GM21528 (cell line): ENCODE data around the gene TSPAN18.

ENCODE experiments used
- ATAC-seq: cut with Tn5 transposase; IDR thresholded peaks from one replicate; pipeline ENCODE4 v1.9.1; 2021; ENCODE audit warnings: mild to moderate bottlenecking, moderate library complexity; ENCODE audit not compliant: unreplicated experiment, low FRiP score

TSPAN18 gene

DNA sequence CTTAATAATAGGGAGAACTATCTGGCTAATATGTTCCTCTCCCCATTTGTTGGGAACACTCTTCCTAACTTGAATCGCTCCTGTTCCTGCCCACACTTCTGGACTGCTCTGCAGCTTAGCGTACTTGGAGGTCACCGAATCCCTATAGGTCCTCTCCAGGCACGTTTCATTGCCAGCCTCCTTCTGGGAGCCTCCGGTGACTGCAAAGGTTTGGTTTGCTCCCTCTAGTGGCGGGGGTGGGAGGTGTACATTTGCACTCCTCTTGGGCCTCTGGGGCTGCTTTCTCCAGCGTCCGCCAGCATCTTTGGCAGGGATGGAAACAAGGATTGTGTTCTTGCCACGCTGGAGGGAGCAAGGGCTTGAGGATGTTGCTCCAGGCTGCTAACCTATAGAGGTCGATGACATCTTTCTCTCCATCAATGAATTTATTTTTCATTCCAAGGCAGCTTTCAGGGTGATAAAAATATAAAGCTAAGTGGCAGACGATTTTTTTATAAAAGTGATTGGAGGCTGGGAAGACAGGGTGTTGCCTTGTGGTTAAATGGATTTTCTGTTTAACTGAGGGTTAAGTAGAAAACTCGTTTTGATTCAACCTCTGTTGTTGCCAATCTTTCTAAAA lies 48.7 kb downstream of the TSPAN18 start:
- ATAC-seq: no peak

DNA sequence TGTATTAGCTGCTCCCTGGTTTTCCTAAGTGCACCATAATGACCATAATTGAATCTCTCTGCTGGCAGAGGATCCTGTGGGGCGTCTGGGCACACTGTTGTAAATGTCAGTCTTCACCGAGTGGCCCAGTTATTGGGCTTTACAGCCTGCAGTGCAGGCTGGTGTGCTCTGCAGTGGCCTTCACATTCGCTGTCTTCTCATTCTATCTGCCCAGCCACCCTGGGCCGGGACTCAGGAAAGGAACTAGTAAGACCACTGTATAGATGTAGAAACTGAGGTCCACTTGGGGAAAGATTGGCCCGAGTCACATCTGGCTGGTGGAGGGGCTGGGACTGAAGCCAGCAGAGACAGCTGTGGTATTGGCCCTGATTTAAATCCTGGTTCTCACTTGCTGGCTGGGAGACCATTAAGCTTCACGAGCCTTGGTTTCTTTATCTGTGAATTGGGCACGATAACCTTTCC lies 49.3 kb downstream of the TSPAN18 start:
- ATAC-seq: no peak

GRCh38 chr11:44776551-44777208 lies 49.9 kb downstream of the TSPAN18 start:
- ATAC-seq: no peak

GRCh38 chr11:44777209-44778194 lies 50.7 kb downstream of the TSPAN18 start:
- no peak for ATAC-seq

- ATAC-seq: no peak
Measured at GRCh38 chr11:44778195-44779100, 51.7 kb downstream of the TSPAN18 start.

DNA sequence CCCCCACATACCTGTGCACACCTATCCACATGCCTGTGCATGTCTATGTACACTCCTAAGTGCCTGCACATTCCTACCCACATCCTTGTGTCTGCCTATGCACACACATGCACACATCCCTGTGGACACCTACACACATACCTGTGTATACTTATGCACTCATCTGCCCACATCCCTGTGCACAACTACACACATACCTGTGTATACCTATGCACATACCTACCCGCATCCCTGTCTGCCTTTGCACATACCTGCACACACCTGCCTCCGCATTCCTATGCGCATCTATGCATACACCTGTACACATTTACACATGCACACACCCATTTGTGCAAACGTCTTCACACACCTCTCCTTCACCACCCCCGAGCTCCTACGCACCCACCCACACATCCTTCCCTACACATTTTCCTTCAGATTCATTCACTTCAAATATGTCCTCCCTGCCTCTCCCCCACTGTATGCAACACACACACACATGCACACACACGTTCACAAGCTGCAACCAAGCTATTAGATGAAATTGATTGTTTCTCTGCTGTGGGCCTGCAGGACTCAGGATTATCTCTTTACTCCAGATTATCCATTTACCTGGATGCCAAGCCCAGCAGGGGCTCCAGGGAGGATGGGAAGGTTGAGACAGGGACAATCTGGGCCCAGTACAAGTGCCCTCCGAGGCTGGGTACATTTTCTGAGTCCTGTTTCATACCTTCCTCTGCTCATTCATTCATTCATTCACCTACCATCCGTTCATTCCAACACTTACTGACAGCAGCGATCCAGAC lies 53.2 kb downstream of the TSPAN18 start:
- ATAC-seq: no peak

- no peak for ATAC-seq
Measured at GRCh38 chr11:44780940-44781631, 54.3 kb downstream of the TSPAN18 start.

GRCh38 chr11:44781655-44782054 lies 54.9 kb downstream of the TSPAN18 start:
- no peak for ATAC-seq

DNA sequence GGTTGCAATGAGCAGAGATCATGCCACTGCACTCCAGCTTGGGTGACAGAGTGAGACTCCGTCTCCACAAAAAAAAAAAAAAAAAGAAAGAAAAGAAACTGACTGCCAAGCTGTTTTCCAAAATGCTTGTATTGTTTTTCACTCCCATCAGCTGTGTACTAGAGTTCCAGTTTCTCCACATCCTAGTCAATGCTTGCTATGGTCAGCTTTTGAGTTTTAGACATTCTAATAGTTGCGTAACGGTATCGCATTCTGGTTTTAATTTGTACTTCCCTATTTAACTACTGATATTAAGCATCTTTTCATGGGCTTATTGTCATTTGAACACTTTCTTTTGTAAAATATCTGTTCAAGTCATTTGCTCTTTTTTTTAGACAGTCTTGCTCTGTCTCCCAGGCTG lies 55.7 kb downstream of the TSPAN18 start:
- ATAC-seq: no peak

DNA sequence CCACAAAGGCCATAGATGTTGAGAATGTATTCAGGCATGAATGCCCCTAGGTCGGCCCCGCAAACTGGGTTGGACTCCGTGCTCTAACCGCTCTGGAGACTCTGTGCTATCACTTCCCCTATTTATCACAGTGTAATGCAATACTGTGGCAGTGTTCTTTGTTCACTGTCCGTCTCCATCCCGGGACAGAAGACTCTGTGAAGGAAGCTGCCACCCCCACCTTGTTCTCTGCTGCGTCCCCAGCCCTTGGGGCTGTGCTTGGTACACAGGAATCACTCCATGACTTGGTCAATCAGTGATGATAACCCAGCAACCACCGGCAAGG lies 57.6 kb downstream of the TSPAN18 start:
- no peak for ATAC-seq

DNA sequence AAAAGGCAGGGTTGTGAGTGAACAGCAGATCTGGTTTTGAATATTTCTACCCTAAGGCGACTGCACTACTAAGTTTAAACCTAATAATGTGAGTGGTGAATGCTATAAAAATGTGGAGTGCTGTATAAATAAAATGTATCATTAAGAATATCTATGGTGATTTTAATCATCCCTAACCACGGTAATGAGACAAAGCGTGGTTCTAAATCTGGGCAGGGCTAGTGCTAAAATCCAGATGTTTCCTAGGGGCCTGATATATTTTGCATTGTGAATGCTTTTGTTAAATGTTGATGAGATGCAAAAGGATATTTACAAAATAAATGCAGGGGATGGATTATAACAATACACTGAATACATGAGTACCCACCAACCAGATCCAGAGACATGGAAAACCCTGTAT lies 58.1 kb downstream of the TSPAN18 start:
- no peak for ATAC-seq

DNA sequence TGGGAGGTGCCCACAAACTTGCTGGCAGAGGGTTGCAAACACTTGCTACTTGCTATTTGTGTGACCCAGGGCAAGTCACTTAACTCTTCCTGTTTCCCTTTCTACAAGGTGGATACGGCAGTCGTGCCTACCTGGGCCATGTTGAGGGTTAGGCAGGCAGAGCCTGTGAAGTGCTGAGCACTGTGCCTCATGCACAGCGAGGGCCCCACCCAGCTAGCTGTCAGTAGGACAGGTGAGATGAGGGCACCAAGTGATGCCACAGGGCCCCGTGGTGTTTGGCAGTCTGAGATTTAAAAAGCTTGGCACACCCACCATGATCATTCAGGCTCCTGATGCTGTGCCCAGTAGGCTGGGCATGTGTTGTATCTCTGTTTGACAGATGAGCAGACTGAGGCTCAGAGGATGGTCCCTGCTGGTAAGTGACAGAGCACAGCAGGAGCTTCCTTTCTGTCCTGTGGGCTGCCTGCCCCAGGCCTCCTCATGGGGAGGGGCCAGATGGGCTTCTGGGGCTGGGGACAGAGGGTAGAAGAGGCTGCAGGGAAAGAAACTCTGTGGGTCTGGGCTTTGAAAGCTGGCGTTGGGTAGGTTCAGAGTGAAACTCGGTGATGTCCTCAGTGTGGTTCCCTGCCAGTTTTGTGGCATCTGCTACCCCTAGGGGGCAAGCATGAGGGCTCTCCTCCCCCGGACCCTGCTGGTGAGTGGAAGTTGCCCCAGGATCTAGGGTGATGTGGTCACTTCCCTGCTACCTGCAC lies 59.3 kb downstream of the TSPAN18 start:
- no peak for ATAC-seq

GRCh38 chr11:44787070-44787469 lies 60.3 kb downstream of the TSPAN18 start:
- ATAC-seq: no peak

GRCh38 chr11:44787981-44788380 lies 61.2 kb downstream of the TSPAN18 start:
- no peak for ATAC-seq

DNA sequence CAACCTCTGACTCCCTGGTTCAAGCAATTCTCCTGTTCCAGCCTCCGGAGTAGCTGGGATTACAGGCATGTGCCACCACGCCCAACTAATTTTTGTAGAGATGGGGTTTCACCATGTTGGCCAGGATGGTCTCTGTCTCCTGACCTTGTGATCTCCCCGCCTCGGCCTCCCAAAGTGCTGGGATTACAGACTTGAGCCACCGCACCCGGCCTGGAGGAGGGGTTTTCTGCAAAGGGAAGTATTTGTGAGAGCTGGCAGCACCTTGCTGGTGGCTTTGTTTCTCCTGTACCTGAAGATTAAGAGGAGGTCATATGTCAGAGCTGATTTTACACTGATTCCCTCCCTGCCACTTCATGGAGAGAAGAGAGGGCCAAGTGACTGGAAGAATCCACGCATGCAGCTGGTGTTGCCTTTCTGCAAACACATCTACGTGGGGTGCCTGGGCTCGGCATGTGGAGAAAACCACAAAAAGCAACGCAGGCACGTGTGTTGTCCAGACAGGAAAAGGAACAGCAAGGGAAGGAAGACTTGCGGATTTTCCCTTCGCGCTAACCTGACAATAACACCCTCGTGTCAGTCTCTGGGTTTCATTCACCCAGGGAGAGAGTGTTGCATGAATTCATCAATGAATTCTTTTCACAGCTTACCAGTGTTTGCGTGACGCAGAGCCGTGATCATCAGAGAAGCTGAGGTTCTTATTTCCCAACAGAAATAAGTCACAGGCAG lies 61.9 kb downstream of the TSPAN18 start:
- no peak for ATAC-seq

DNA sequence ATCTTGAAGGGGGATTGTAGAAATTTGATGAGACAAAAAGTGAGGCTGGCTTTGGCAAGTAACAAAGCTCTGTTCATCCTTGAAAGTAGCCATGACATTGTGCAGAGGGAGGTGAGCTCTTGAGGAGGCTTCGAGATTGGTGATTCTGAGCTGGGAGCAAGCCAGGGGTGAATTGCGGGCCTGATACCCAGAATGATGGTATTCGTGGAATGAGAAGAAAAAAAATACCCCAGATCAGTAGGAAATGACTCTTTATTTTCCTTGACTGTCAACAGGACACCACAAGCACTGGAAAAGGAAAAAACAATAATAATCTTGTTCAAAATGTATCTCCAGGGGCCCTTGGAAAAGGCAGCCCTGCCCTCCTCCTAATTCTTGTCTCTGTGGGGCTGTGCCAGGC lies 62.7 kb downstream of the TSPAN18 start:
- ATAC-seq: no peak

DNA sequence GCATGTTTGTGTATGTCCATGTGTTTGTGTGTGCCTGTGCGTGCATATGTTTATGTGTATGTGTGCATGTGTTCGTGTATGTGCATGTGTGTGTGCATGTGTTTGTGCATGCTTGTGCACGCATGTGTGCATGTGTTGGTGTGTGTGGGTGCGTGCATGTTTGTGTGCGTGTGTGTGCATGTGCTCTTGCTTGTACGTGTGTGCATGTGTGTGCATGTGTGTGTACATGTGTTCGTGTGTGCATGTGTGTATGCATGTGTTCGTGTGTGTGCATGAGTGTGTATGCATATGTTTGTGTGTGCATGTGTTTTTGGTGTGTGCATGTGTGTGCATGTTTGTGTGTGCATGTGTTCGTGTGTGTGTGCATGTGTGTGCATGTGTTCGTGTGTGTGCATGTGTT lies 63.4 kb downstream of the TSPAN18 start:
- no peak for ATAC-seq
